SH-SY5Y (cell line): ENCODE measurements around the gene STMP1.

Experiments used
- GATA2 ChIP-seq: IDR thresholded peaks from 2 replicates; pipeline ENCODE4 v1.6.1; 2011; ENCODE audit warnings: mild to moderate bottlenecking, low read depth, low read length
- GATA3 ChIP-seq: IDR thresholded peaks from 2 replicates; pipeline ENCODE4 v1.6.1; 2011; ENCODE audit warnings: low read depth, mild to moderate bottlenecking, low read length, moderate library complexity

The STMP1 gene

GRCh38 chr7:135653340-135654080 is 8.8 kb upstream of the STMP1 start:
- TF ChIP-seq GATA3 = no peak
- TF ChIP-seq GATA2 = no peak

GRCh38 chr7:135658564-135658963 is 3.8 kb upstream of the STMP1 start:
- TF ChIP-seq GATA3 (no peak), GATA2 (no peak)

DNA sequence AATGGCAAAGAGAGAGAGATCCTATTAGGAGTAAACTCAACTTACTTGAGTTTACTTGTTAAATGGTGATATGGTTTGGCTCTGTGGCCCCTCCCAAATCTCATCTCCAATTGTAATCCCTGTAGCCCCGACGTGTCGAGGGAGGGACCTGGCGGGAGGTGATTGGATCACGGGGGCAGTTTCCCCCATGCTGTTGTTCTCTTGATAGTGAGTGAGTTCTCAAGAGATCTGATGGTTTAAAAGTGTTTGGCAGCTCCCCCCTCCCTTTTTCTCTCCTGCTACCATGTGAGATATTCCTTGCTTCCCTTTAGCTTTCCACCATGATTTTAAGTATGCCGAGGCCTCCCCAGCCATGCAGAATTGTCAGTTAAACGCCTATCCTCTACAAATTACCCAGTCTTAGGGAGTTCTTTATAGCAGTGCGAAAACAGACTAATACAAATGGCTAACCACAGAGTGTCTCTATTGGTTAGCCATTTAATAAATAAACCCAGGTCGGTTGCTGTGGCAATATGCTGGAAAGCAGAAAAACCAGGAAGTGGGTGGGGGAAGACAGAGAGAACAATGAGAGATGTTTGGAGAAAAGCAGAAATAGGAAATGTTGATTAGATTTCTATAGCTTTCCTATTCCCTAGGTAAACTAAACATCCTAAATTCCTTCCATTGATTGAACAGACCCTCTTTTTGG is 3.0 kb upstream of the STMP1 start:
- no peak for TF ChIP-seq GATA3
- TF ChIP-seq GATA2 = no peak

GRCh38 chr7:135661311-135662122 is 797 bp upstream of the STMP1 start:
- TF ChIP-seq GATA2 (no peak), GATA3 (no peak)

GRCh38 chr7:135662123-135662372 is 266 bp upstream of the STMP1 start:
- no peak for TF ChIP-seq GATA3
- TF ChIP-seq GATA2 = no peak

DNA sequence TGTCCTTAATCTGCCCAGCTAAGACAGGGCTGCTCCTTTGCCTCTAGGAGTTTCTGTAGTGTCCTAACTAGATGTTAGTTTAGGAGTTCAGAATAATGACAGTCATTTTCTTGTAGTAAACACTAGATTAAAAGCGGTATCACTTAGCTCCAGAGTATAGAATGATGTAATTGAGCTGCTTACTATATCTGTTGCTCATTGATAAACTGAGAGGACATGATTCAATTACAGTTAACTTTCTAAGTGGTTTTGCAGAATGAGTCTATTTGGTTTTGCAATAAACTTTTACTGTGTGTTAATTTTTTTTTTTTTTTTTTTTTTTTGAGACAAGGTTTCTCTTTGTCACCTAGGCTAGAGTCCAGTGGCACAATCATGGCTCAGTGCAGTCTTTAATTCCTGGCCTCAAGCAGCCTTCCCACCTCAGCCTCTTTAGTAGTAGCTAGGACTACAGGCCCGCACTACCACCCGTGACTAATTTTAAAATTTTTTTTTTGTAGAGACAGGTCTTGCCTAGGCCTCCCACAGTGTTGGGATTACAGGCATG is 1.8 kb downstream of the STMP1 start:
- no peak for TF ChIP-seq GATA2
- TF ChIP-seq GATA3 = no peak

DNA sequence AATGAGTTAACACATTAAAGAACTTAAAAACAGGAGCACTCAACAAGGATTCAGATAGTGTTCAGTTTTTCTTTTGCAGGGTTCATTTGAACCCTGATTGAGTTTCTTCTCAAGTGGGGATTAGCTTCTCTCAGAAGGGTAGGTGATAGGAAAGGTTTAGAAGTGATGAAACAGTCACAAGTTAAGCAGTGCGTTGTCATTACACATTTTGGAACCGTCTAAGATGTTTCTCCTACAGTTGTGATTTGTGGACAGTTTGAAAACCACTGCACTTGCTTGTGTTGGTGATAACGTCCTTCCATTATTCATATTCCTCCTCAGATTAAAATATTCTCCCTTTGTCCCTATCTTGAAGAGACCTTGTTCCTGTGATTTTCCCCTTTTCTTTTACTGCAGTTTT is 2.7 kb downstream of the STMP1 start:
- TF ChIP-seq GATA3 (no peak), GATA2 (no peak)

DNA sequence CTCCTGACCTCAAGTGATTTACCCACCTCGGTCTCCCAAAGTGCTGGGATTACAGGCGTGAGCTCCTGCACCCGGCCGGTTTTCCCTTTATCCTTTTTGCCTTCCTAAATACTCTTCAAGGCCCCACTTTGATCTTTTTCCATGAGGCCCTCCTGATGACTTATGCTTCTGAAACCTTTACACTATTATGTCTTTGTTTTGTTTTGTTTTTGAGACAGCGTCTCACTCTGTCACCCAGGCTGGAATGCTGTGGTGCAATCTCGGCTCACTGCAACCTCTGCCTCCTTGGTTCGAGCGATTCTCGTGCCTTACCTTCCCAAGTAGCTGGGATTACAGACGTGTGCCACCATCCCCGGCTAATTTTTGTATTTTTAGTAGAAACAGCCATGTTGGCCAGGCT is 3.8 kb downstream of the STMP1 start:
- TF ChIP-seq GATA2 (no peak), GATA3 (no peak)

GRCh38 chr7:135666846-135667245 is 4.5 kb downstream of the STMP1 start:
- TF ChIP-seq GATA2 (no peak), GATA3 (no peak)

GRCh38 chr7:135669774-135670173 is 7.5 kb downstream of the STMP1 start:
- TF ChIP-seq GATA3 = no peak
- TF ChIP-seq GATA2 = no peak

GRCh38 chr7:135670179-135670578 is 7.9 kb downstream of the STMP1 start:
- TF ChIP-seq GATA2 (no peak), GATA3 (no peak)

GRCh38 chr7:135672560-135673359 is 10.4 kb downstream of the STMP1 start:
- TF ChIP-seq GATA3 (no peak), GATA2 (no peak)

DNA sequence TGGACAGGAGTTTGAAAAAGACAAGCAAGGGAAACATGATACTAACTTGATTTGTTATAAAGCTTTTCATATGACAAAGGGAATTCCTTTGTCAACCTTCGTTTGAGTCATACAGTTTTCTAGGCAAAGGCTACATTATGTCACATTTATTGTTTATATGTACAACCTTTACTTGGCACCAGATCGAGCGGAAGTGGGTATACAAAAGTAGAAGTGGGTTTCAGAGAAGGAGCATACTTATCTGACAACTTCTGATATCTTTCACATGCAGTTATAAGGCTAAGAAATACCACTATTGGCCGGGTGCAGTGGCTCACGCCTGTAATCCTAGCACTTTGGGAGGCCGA is 11.0 kb downstream of the STMP1 start:
- TF ChIP-seq GATA3 = no peak
- no peak for TF ChIP-seq GATA2

- no peak for TF ChIP-seq GATA3
- TF ChIP-seq GATA2 = no peak
These were observed 16.6 kb downstream of the STMP1 start for GRCh38 chr7:135678612-135679575.
